ENCODE results near the gene CCDC178. TPM values are rescaled to one million over a fixed set of nuclear protein-coding genes. Genes with fewer than 3 reads are reported as not detected.

The CCDC178 gene
- total RNA-seq, 2 donors from 2014 or later = not detected

- Mint-ChIP-seq H3K36me3 (no peaks in the 10 kb centered on the region), H3K27ac (no peak overlapping the region), H3K9me3 (peaks cover 4% of the 10 kb centered on the region in 2 donors)
- DNase-seq (ENCODE audit: low spot score in 2 of 2) (no peak), ATAC-seq (no peak)
These were observed 324.1 kb downstream of the CCDC178 start for GRCh38 chr18:33116376-33116775.

- no peaks in the 10 kb centered on the region for H3K36me3 Mint-ChIP-seq
- H3K27ac Mint-ChIP-seq = no peak overlapping the region
- DNase-seq (ENCODE audit: low spot score in 2 of 2) = no peak
- peaks cover 4% of the 10 kb centered on the region in 2 donors for H3K9me3 Mint-ChIP-seq
- no peak for ATAC-seq
These were observed 324.6 kb downstream of the CCDC178 start for GRCh38 chr18:33115917-33116316.

- ATAC-seq (no peak), DNase-seq (ENCODE audit: low spot score in 2 of 2) (no peak)
- H3K36me3 Mint-ChIP-seq = no peaks in the 10 kb centered on the region
- H3K27ac Mint-ChIP-seq = no peak overlapping the region
- H3K9me3 Mint-ChIP-seq = peaks cover 4% of the 10 kb centered on the region in 2 donors
These were observed 325.0 kb downstream of the CCDC178 start for GRCh38 chr18:33115476-33115875.

- ATAC-seq (no peak), DNase-seq (ENCODE audit: low spot score in 2 of 2) (no peak)
- Mint-ChIP-seq H3K36me3 (no peaks in the 10 kb centered on the region), H3K27ac (no peak overlapping the region), H3K9me3 (peaks cover 4% of the 10 kb centered on the region in 2 donors)
These were observed 325.8 kb downstream of the CCDC178 start for GRCh38 chr18:33114749-33115148.

GRCh38 chr18:33113416-33113815 is 327.1 kb downstream of the CCDC178 start:
- peaks cover 4% of the 10 kb centered on the region in 2 donors for H3K9me3 Mint-ChIP-seq

GRCh38 chr18:33107511-33107910 is 333.0 kb downstream of the CCDC178 start:
- Mint-ChIP-seq H3K9me3 (peaks cover 8 to 9% of the 10 kb centered on the region in 2 donors), H3K27ac (no peak overlapping the region), H3K36me3 (no peaks in the 10 kb centered on the region)
- no peak for DNase-seq (ENCODE audit: low spot score in 2 of 2)
- ATAC-seq = no peak

More at GRCh38 chr18:33113416-33113815, 327.1 kb downstream of the CCDC178 start:
- ATAC-seq = no peak
- H3K36me3 Mint-ChIP-seq = no peaks in the 10 kb centered on the region
- no peak for DNase-seq (ENCODE audit: low spot score in 2 of 2)
- no peak overlapping the region for H3K27ac Mint-ChIP-seq

GRCh38 chr18:33101316-33101715 is 339.2 kb downstream of the CCDC178 start:
- Mint-ChIP-seq H3K9me3 (peaks cover 4 to 9% of the 10 kb centered on the region in 2 donors), H3K27ac (no peak overlapping the region), H3K36me3 (no peaks in the 10 kb centered on the region)
- DNase-seq (ENCODE audit: low spot score in 2 of 2) (no peak), ATAC-seq (no peak)

- Mint-ChIP-seq H3K9me3 (peaks cover 0 to 9% of the 10 kb centered on the region in 2 donors), H3K36me3 (no peaks in the 10 kb centered on the region), H3K27ac (no peak overlapping the region)
- no peak for ATAC-seq
- no peak for DNase-seq (ENCODE audit: low spot score in 2 of 2)
These were observed 340.9 kb downstream of the CCDC178 start for GRCh38 chr18:33099626-33100025.

GRCh38 chr18:33097126-33097525 is 343.4 kb downstream of the CCDC178 start:
- H3K9me3 Mint-ChIP-seq = no peaks in the 10 kb centered on the region
- DNase-seq (ENCODE audit: low spot score in 2 of 2) (no peak), ATAC-seq (no peak)
- H3K27ac Mint-ChIP-seq = no peak overlapping the region
- H3K36me3 Mint-ChIP-seq = no peaks in the 10 kb centered on the region

- ATAC-seq (no peak), DNase-seq (ENCODE audit: low spot score in 2 of 2) (no peak)
- no peaks in the 10 kb centered on the region for H3K36me3 Mint-ChIP-seq
- no peaks in the 10 kb centered on the region for H3K9me3 Mint-ChIP-seq
- no peak overlapping the region for H3K27ac Mint-ChIP-seq
These were observed 350.1 kb downstream of the CCDC178 start for GRCh38 chr18:33090461-33090860.

GRCh38 chr18:33076601-33077000 is 363.9 kb downstream of the CCDC178 start:
- no peak for ATAC-seq
- Mint-ChIP-seq H3K27ac (no peak overlapping the region), H3K9me3 (peaks cover 21 to 33% of the 10 kb centered on the region in 2 donors), H3K36me3 (no peaks in the 10 kb centered on the region)
- DNase-seq (ENCODE audit: low spot score in 2 of 2) = no peak

GRCh38 chr18:33074125-33074524 is 366.4 kb downstream of the CCDC178 start:
- no peak for DNase-seq (ENCODE audit: low spot score in 2 of 2)
- Mint-ChIP-seq H3K27ac (no peak overlapping the region), H3K9me3 (peaks cover 12 to 26% of the 10 kb centered on the region in 2 donors), H3K36me3 (no peaks in the 10 kb centered on the region)
- ATAC-seq = no peak

- DNase-seq (ENCODE audit: low spot score in 2 of 2) (no peak), ATAC-seq (no peak)
- Mint-ChIP-seq H3K9me3 (peaks cover 19 to 23% of the 10 kb centered on the region in 2 donors), H3K27ac (no peak overlapping the region), H3K36me3 (no peaks in the 10 kb centered on the region)
These were observed 377.6 kb downstream of the CCDC178 start for GRCh38 chr18:33062834-33063364.

- H3K9me3 Mint-ChIP-seq = peaks cover 0 to 14% of the 10 kb centered on the region in 2 donors
These were observed 387.6 kb downstream of the CCDC178 start for GRCh38 chr18:33052886-33053285.

GRCh38 chr18:33051407-33051806 is 389.1 kb downstream of the CCDC178 start:
- H3K9me3 Mint-ChIP-seq = peaks cover 0 to 13% of the 10 kb centered on the region in 2 donors
- no peak for ATAC-seq

More at GRCh38 chr18:33052886-33053285, 387.6 kb downstream of the CCDC178 start:
- ATAC-seq (no peak), DNase-seq (ENCODE audit: low spot score in 2 of 2) (no peak)
- H3K27ac Mint-ChIP-seq = no peak overlapping the region
- H3K36me3 Mint-ChIP-seq = peaks cover 0 to 7% of the 10 kb centered on the region in 2 donors

GRCh38 chr18:33040213-33040612 is 400.3 kb downstream of the CCDC178 start:
- H3K9me3 Mint-ChIP-seq = peaks cover 12 to 15% of the 10 kb centered on the region in 2 donors
- H3K27ac Mint-ChIP-seq = no peak overlapping the region
- no peaks in the 10 kb centered on the region for H3K36me3 Mint-ChIP-seq
- DNase-seq (ENCODE audit: low spot score in 2 of 2) (no peak), ATAC-seq (no peak)

More at GRCh38 chr18:33051407-33051806, 389.1 kb downstream of the CCDC178 start:
- Mint-ChIP-seq H3K27ac (no peak overlapping the region), H3K36me3 (peaks cover 0 to 4% of the 10 kb centered on the region in 2 donors)
- DNase-seq (ENCODE audit: low spot score in 2 of 2) = no peak

GRCh38 chr18:33034945-33035344 is 405.6 kb downstream of the CCDC178 start:
- H3K36me3 Mint-ChIP-seq = no peaks in the 10 kb centered on the region
- H3K9me3 Mint-ChIP-seq = peaks cover 13 to 17% of the 10 kb centered on the region in 2 donors
- no peak overlapping the region for H3K27ac Mint-ChIP-seq
- ATAC-seq (no peak), DNase-seq (ENCODE audit: low spot score in 2 of 2) (no peak)

GRCh38 chr18:33034212-33034611 is 406.3 kb downstream of the CCDC178 start:
- no peaks in the 10 kb centered on the region for H3K36me3 Mint-ChIP-seq
- H3K9me3 Mint-ChIP-seq = peaks cover 13 to 15% of the 10 kb centered on the region in 2 donors
- ATAC-seq (no peak), DNase-seq (ENCODE audit: low spot score in 2 of 2) (no peak)
- no peak overlapping the region for H3K27ac Mint-ChIP-seq

Measured in activated naive CD4-positive, alpha-beta T cell treated with anti-CD3 and anti-CD28 coated beads, Interleukin-2, amount 50 U/mL, for 72 hours (primary cell).